SU-DHL-6 (cell line): ENCODE data around the gene TAS2R60.

ENCODE experiments used
- H2AFZ ChIP-seq: fragments of 200-600 bp; sonication (generic); 2 replicates; pipeline ENCODE4 v1.6.1; 2014; ENCODE audit warnings: low read depth, mild to moderate bottlenecking, moderate library complexity, mixed read lengths, antibody characterized with exemption, low read length; ENCODE audit not compliant: severe bottlenecking
- H3F3A ChIP-seq: fragments of 200-600 bp; shearing (Covaris generic); 2 replicates; pipeline ENCODE4 v1.6.0; 2016; ENCODE audit warnings: antibody characterized with exemption, mild to moderate bottlenecking; ENCODE audit not compliant: insufficient read depth
- H3K27ac ChIP-seq: fragments of 200-600 bp; sonication (generic); 2 replicates; pipeline ENCODE4 v1.5.1; 2016; ENCODE audit warnings: low read depth, mild to moderate bottlenecking, low read length, moderate library complexity, mixed read lengths
- H3K27me3 ChIP-seq: fragments of 200-600 bp; sonication (generic), shearing (Covaris generic); 2 replicates; pipeline ENCODE4 v1.6.0; 2014; ENCODE audit warnings: mild to moderate bottlenecking, low read length
- H3K36me3 ChIP-seq: fragments of 200-600 bp; sonication (generic); 2 replicates; pipeline ENCODE4 v1.6.1; 2014; ENCODE audit warnings: mild to moderate bottlenecking, low read length, mixed read lengths
- H3K4me2 ChIP-seq: fragments of 300-600, 200-600 bp; shearing (Covaris generic), sonication (generic); 2 replicates; pipeline ENCODE4 v1.6.0; 2014; ENCODE audit warnings: low read length, low read depth, mild to moderate bottlenecking; ENCODE audit not compliant: poor library complexity, severe bottlenecking
- H3K4me3 ChIP-seq: fragments of 200-600 bp; sonication (generic); 2 replicates; pipeline ENCODE4 v1.5.1; 2014; ENCODE audit warnings: antibody characterized with exemption, low read length, mild to moderate bottlenecking, mixed read lengths; ENCODE audit not compliant: insufficient read depth, poor library complexity, severe bottlenecking
- H3K79me2 ChIP-seq: fragments of 200-600 bp; sonication (generic); 2 replicates; pipeline ENCODE4 v1.6.1; 2014; ENCODE audit warnings: mild to moderate bottlenecking, low read length, moderate library complexity; ENCODE audit not compliant: insufficient read depth
- H3K9ac ChIP-seq: fragments of 200-600 bp; sonication (generic); 2 replicates; pipeline ENCODE4 v1.7.0; 2014; ENCODE audit warnings: mild to moderate bottlenecking, low read length
- H3K9me2 ChIP-seq: fragments of 200-600 bp; sonication (generic); replicated peaks from 2 replicates; pipeline ENCODE4 v1.6.1; 2014; ENCODE audit warnings: low read length; ENCODE audit not compliant: insufficient read depth
- H3K9me3 ChIP-seq: fragments of 200-600 bp; sonication (generic); 2 replicates; pipeline ENCODE4 v1.6.1; 2014; ENCODE audit warnings: low read length, mixed read lengths; ENCODE audit not compliant: insufficient read depth
- H4K20me1 ChIP-seq: fragments of 200-600 bp; sonication (generic); 2 replicates; pipeline ENCODE4 v1.6.1; 2014; ENCODE audit warnings: low read depth, mild to moderate bottlenecking, antibody characterized with exemption, low read length, moderate library complexity, mixed read lengths
- CTCF ChIP-seq: fragments of 200-600 bp; sonication (generic); IDR thresholded peaks from one replicate; pipeline ENCODE4 v1.5.1; 2017; ENCODE audit warnings: antibody characterized with exemption, mild to moderate bottlenecking, low read length, moderate library complexity; ENCODE audit not compliant: insufficient read depth, poor library complexity, severe bottlenecking
- EZH2phosphoT487 ChIP-seq: fragments of 200-600 bp; sonication (generic), shearing (Covaris generic); conservative IDR thresholded peaks from 2 replicates; pipeline ENCODE4 v1.6.1; 2018; ENCODE audit warnings: mild to moderate bottlenecking, antibody characterized with exemption, low read length, moderate library complexity, mixed read lengths

The TAS2R60 gene

GRCh38 chr7:143431109-143431508, 12.1 kb upstream of the TAS2R60 start:
- no peak for TF ChIP-seq EZH2phosphoT487
- TF ChIP-seq CTCF = no peak
- Histone ChIP-seq H3F3A (no peaks in the 10 kb centered on the region), H3K36me3 (no peaks in the 10 kb centered on the region), H3K27ac (no peak overlapping the region), H3K9ac (no peak overlapping the region), H3K4me3 (no peak overlapping the region), H3K4me2 (no peak overlapping the region), H3K9me3 (no peaks in the 10 kb centered on the region), H3K79me2 (no peaks in the 10 kb centered on the region), H3K9me2 (no peaks in the 10 kb centered on the region), H3K27me3 (no peaks in the 10 kb centered on the region), H2AFZ (no peak overlapping the region), H4K20me1 (no peaks in the 10 kb centered on the region)

- Histone ChIP-seq H3K4me2 (no peak overlapping the region), H3K9me2 (no peaks in the 10 kb centered on the region), H3K4me3 (no peak overlapping the region), H3K36me3 (no peaks in the 10 kb centered on the region), H3K27me3 (no peaks in the 10 kb centered on the region), H3K9ac (no peak overlapping the region), H4K20me1 (no peaks in the 10 kb centered on the region), H3K9me3 (no peaks in the 10 kb centered on the region), H3K27ac (no peak overlapping the region), H2AFZ (no peak overlapping the region), H3F3A (no peaks in the 10 kb centered on the region), H3K79me2 (no peaks in the 10 kb centered on the region)
- TF ChIP-seq EZH2phosphoT487 (no peak), CTCF (no peak)
Measured at GRCh38 chr7:143433759-143434158, 9.5 kb upstream of the TAS2R60 start.

- no peak overlapping the region for H3K27ac ChIP-seq
- H3K9ac ChIP-seq = no peak overlapping the region
- H2AFZ ChIP-seq = no peak overlapping the region
- H3K79me2 ChIP-seq = no peaks in the 10 kb centered on the region
- H3K27me3 ChIP-seq = no peaks in the 10 kb centered on the region
- no peaks in the 10 kb centered on the region for H3K36me3 ChIP-seq
- no peaks in the 10 kb centered on the region for H4K20me1 ChIP-seq
- no peaks in the 10 kb centered on the region for H3K9me3 ChIP-seq
- TF ChIP-seq CTCF = no peak
- TF ChIP-seq EZH2phosphoT487 = no peak
- no peak overlapping the region for H3K4me3 ChIP-seq
- H3K4me2 ChIP-seq = no peak overlapping the region
- H3F3A ChIP-seq = no peaks in the 10 kb centered on the region
- H3K9me2 ChIP-seq = no peaks in the 10 kb centered on the region
Measured at GRCh38 chr7:143434660-143435059, 8.6 kb upstream of the TAS2R60 start.
